Stimulated activated CD4-positive, alpha-beta T cell treated with anti-CD3 and anti-CD28 coated beads, Interleukin-2, amount 100 ng/mL, for 4 hours (primary cell): ENCODE results near the gene DIAPH2.
"Not testable (repeated sequence)": the region's sequence is repeated elsewhere in the genome, so short reads cannot be mapped to it uniquely, and the experiment has no call there.

Experiments used
- DNase-seq: peaks from one replicate; pipeline ENCODE4 v3.0.0-alpha.2; 2020; ENCODE audit warnings: low read depth

DIAPH2 gene

DNA sequence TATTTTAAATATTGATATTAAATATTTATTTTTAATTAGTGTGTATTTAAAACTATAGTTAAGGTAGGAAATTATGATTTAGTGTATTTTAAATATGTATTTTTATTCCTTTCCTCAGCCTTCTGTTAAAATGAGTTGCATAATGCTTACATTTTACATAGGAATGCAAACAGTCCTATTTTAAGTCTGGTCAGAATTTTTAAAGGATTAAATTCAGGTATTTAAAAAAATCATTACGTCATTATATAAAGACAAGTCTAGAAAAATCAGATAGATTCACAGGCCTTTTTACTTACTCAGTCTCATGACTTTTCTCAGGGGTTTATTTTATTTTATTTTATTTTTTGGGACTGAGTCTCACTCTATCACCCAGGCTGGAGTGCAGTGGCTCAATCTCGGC lies 148.7 kb downstream of the DIAPH2 start:
- no peak for DNase-seq

DNA sequence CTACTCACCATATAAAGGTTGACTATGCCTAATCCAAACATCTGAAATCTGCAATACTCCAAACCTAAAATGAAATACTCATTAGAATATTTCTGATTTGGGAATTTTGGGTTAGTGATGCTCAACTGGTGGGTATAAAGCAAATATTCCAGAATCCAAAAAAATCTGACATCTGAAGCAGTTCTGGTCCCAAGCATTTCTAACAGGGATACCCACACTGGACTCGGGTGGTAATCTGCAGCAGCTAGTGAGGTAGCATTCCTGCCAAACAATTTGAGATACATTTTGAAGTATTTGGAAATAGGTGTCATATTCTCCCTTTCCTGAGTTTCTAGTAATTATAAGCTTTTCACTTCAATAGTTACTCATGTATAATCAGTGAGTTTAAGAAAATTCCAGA lies 149.5 kb downstream of the DIAPH2 start:
- no peak for DNase-seq

DNA sequence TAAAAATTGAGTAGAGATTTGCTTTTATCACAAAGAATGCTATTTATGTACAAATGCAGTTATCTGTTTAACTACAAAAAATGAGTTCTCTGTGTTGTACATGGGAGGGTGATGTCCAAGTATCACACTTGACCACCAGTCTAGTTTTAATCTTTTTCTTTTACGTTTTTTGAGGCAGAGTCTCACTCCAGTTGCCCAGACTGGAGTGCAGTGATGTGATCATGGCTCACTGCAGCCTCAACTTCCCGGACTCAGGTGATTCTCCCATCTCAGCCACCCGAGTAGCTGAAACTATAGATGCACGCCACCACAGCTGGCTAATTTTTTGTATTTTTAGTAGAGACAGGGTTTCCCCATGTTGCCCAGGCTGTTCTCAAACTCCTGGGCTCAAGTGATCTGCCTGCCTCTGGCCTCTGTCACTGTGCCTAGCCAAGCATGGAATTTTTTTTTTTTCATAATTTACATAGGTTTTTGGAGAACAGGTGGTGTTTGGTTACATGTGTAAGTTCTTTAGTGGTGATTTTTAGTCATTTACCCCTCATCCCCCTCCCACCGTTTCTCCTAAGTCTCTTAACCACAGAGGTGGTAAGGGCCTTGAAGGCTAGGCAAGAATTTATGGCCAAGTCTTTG lies 151.1 kb downstream of the DIAPH2 start:
- no peak for DNase-seq

DNA sequence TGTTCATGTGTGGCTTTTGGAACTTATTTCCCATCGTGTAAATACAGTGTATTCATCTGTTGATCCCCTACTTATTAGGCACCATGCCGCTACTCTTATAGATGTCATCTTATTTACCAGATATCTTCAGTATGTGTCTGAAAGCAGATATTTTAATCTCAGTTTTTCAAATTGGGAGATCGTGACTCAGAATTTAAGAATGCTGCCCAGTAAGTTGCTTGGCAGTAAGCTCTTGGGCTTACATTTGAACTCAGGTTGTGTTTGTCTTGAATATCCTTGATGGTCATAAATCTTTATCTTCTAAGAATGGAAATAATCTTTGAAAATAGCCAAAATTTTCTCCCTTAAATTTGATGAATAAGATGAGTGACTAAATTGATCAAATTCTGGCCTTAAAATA lies 153.2 kb downstream of the DIAPH2 start:
- no peak for DNase-seq

DNA sequence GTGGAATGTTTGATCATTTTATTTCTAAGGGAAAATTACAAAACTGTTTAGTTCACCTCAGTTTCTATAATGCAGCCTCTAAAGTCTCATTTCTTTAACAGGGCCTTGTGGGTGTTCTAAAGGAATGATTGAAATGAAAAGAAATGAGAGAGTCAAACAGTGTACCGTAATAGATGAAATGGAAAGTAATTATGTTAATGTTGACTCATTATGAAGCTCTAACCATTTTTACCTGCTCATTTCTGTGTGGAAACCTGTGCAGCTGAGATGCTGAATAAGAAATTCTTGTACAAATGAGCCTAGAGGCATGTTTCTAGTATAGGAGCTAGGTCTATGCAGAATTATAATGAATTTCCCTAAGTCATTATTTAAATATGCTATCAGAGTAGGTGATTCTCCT lies 153.9 kb downstream of the DIAPH2 start:
- DNase-seq = no peak

DNA sequence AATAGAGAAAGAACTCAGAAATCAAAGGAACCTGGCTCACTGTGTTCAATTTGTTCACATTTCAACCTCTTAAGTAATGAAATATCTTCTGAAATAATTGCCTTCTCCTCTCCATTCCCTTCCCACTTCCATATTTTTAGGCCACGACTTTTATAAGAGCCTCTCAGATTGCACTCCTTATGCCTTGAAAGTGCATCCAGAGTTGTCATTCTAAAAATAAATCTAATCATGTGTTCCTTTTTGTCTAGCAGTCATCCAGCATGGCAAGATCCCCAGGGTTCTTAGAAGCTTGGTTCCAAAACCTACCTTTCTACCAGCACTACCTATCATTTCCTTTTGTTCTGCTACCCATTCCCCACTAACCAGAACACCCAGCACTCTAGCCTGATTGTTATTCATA lies 156.7 kb downstream of the DIAPH2 start:
- DNase-seq = no peak

DNA sequence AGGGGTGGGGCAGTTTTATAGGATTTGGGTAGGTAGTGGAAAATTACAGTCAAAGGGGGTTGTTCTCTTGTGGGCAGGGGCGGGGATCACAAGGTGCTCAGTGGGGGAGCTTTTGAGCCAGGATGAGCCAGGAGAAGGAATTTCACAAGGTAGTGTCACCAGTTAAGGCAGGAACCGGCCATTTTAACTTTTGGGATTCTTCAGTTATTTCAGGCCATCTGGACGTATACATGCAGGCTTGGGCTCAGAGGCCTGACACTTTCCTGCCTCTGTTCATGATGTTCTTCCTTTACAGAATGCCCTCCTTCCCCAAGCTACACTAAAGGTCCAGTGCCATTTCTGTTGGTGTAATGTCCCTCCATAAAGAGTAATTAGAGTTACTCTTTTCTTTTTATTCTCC lies 157.2 kb downstream of the DIAPH2 start:
- not testable (repeated sequence) for DNase-seq

DNA sequence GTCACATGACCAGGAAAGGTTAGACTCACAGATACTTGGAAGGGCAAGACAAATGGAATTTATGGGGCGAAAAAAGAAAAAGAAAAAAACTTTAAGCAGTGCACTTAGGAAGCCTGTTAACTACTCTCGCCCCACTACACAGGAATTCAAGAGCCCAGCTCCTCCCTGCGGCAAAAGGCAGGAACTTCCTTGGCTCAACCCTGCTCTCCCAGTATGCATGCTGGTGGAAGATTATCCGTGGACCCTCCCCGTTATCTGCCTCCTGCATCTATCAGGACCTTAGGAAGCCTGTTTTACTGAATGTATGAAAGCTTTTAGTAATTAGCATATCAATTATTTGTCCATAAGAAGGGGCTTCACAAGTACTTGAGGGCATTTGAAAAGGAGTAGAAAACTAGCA lies 158.9 kb downstream of the DIAPH2 start:
- DNase-seq = no peak

DNA sequence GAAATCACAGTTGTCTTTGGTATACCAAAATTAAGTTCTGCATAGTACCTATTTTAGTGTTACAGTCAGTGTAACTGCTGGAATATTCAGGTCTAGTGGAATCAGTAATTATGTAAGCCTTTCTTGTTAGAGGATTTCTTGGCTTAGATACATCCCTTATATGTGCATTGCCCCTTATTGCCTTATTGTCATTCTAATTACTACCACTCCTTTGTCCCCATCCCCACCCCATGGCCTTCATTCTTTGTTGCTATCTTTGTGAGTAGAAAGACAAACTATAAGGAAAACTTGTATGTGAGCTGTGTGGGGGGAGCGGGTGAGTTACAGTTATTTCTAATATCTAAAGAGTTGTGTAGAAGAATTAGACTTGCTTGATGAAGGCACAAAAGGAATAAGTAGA lies 162.2 kb downstream of the DIAPH2 start:
- no peak for DNase-seq

DNA sequence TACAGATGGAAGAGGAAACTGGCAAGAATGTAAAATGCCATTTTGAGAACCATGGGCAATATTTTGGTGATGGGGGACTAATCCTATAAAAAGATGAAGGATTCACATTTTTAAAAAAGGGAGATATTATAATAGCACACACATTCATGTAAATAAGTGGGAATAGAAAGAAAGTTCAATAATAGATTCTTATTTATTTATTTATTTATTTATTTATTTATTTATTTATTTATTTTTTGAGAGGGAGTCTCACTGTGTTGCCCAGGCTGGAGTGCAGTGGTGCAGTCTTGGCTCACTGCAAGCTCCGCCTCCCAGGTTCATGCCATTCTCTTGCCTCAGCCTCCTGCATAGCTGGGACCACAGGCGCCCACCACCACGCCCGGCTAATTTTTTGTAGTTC lies 174.8 kb downstream of the DIAPH2 start:
- DNase-seq = not testable (repeated sequence)

DNA sequence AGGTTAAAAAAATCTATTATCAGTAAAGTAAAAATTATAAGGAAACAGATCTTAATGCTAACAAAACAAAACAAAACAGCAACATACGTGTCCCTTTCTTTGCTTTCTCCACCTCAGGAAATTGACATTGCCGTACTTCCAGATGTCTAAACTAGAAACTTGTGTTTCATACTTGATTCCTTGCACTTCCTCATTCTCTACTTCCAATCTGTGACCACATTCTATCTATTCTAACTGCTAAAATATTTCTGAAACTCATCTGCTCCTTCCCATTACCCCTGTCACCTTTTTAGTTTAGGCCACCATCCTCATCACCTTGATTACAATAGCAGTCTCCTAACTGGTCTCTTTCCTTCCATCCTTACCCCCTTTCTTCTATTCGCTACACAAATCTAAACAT lies 176.6 kb downstream of the DIAPH2 start:
- DNase-seq = no peak

DNA sequence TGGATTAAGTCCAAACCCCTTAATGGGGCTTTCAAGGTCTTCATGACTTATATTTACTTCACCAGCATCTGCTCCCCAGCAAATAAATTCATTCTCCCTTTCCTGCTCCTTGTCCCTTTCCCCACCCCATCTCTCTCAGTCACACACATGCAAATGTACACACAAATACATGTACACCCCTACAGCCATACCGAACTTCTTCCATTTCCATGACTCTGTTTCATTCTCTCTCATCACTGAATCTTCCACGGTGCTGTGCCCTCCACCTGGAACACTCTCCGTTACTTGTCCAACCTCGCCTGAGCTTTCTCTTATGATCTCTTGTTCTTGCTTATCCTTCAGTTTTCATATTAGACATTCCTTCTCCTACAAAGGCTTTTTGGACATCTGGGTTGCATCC lies 177.0 kb downstream of the DIAPH2 start:
- no peak for DNase-seq

DNA sequence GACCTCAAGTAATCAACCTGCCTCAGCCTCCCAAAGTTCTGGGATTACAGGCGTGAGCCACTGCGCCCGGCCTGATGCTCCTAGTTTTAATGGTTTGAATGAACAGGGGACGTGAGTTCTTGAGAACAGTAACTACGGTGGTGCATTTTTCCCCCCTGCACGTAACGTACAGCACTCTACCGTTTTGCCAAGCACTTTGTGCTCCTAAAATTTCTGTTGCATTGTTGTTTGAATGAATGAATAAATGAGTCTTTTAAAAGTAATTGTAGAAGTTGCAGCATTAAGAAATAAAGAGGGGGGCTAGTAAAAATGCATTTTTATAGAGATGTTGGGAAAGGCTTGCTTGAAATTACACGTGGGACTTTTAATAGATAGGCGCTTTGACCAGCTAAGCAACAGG lies 199.0 kb downstream of the DIAPH2 start, which contains the start of gene RPA4:
Gene RPA4 (plus strand): TSS at position 301 of the 400 bp plus-strand sequence. CDS start 403 bp downstream, outside the sequence.
- no peak for DNase-seq

DNA sequence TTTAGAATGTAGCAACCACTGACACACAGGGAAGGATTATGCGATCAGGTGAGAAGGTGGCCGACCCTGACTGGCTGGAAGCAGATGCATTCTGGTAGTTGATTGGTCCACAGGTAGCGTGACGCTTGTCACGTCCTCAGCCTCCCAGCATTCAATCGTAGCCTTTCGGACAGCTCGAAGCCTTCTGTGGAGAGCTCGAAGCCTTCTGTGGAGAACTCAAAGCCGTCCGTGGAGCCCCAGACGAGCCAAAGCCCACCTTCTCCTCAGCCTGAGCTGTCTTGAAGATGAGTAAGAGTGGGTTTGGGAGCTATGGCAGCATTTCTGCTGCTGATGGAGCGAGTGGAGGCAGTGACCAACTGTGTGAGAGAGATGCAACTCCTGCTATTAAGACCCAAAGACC lies 199.4 kb downstream of the DIAPH2 start:
- no peak for DNase-seq

DNA sequence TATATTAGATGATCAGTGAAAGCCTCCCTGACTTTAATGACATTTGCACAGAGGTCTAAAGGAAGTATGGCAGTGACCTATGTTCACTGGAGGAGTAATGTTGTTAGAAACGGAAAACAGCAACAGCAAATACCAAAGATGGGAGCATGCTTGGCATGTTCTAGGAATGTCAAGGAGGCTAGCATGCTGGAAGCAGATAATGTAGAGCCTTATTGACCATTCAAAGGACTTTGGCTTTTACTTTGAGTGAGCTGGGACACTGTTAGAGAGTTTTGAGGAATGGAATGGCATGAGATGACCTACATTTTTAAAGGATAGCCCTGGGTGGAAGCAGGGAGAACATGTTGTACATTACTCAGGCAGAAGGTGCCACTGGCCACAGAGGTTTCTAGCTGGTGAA lies 205.1 kb downstream of the DIAPH2 start:
- no peak for DNase-seq

DNA sequence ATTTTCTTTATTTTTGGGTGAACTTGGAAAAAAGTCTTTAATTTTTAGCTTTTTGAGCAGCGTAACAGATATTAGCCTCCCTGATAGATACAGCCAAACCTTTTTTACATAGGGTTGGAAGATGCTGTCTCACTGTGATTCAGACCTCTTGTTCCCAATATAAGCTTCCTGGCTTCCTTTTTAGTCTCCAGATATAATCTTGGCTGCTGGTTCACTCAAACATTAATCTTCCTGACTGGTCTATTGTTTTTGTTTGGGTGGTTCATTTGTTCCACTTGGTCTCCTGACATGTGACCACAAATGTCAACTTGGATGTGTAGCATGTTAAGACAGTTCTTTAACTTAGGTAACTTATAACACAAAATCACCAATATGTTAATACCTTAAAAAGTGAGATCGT lies 222.1 kb downstream of the DIAPH2 start:
- no peak for DNase-seq

DNA sequence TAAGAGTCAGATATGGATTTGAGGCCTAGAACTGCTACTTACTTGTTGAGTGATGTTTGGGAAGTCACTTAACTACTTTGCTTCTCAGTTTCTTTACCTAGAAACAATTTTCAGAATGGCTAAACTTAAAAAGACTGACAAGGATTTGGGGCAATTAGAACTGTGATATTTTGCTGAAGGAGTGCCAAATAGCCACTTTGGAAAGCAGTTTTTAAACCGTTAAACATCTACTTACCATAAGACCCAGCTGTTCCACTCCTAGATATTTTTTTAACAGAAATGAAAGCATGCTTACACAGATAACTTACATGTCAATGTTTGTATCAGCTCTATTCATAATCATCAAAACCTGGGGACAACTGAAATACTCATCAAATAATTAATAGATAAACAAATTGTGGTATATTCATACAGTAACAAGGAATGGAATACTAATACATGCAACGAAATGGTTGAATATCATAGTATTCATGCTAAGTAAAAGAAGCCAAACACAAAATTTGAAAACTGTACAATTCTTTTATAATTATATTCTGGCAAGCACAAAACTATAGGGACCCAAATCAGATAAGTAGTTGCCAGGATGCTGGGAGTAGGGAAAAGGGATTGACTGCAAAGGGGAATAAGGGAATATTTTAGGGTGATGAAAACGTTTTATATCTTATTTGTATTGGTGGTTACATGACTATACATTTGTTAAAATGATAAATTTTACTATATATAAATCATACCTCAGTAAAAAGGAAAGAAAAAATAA lies 223.1 kb downstream of the DIAPH2 start:
- DNase-seq = no peak

DNA sequence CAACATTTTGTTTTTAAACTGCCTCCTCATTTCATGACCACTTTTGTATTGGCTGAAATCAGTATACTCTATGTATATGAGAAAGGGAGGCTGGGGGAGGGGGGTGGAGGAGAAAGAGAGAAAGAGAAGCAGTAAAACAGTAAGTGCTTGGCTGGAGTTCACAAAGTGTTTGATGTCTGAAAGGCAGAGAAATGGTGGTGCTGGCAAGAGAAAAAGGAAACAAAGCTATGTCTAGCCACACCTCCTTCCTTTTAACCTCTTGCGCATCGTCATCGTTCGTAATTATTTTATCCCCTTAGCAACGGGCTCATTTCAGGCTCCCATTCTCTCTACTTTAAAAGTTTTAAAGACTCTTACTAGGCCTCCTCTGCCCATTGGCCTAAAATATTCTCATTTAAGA lies 224.6 kb downstream of the DIAPH2 start:
- no peak for DNase-seq

DNA sequence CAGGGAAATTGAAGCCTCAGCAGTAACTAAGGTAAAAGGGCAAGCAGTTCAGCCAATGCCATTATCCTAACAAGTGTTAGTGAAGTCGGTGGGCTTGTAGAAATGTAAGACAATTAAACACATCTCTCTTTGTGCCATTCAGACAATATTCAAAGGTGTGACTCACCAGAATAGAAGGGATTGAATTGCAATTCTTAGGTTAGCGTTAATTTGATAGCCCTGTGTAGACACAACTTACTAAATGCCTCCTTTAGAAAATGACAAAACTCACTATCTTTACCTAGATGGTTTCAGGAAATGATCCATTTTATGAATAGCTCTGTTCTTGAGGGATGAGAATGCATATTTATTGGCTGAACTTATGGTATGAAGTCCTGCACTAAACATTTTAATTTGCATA lies 234.2 kb downstream of the DIAPH2 start:
- DNase-seq = no peak

DNA sequence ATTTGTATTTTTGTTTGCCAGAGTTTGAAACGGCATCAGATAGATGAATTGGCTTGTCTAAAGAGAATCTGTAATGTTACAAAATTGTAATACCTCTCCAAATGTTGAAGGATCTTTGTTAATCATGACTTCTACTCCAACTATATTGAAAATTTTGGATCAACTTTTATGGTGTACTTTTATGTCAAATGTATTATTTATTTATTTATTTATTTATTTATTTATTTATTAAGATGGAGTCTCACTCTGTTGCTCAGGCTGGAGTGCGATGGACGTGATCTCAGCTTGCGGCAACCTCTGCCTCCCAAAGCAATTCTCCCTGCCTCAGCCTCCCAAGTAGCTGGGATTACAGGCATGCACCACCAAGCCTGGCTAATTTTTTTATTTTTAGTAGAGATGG lies 235.0 kb downstream of the DIAPH2 start:
- DNase-seq = no peak

DNA sequence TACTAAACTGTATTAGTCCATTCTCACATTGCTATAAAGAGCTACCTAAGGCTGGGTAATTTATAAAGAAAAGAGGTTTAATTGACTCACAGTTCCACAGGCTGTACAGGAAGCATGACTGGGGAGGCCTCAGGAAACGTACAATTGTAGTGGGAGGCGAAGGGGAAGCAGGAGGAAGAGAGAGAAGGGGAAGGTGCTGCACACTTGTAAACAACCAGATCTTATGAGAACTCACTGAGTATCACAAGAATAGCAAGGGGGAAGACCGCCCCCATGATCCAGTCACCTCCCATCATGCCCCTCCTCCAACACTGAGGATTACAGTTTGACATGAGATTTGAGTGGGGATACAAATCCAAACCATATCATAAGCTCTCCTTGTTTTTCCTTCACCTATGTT lies 239.9 kb downstream of the DIAPH2 start:
- no peak for DNase-seq

DNA sequence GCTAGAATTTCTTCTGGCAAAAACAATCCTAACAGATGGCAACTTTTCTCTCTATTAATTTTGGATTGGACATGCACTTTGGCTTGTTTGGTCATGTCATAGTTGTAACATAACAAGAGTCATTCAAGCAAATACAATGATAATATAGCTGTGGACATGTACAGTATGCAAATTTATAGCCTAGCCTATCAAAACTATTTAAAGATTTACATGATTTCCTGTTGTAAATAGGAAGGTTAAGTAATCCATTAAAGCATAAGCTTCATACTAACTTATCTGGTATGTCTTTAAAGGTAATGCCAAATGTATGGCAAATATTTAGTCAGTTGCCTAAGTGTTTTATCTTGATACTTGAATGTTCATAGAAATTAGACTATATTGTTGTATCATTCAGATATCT lies 244.4 kb downstream of the DIAPH2 start:
- no peak for DNase-seq

DNA sequence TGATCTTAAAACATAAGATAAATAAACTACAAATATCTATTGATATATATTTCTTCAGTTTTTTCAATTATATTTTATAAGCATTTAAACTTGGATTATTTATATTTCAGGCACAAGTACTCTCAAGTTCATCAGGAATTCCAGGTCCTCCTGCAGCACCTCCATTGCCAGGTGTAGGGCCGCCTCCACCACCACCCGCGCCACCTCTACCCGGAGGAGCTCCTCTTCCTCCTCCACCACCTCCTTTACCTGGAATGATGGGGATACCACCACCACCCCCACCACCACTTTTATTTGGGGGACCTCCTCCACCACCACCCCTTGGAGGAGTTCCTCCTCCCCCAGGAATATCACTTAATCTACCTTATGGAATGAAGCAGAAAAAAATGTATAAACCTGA lies 273.1 kb downstream of the DIAPH2 start:
- DNase-seq = no peak

DNA sequence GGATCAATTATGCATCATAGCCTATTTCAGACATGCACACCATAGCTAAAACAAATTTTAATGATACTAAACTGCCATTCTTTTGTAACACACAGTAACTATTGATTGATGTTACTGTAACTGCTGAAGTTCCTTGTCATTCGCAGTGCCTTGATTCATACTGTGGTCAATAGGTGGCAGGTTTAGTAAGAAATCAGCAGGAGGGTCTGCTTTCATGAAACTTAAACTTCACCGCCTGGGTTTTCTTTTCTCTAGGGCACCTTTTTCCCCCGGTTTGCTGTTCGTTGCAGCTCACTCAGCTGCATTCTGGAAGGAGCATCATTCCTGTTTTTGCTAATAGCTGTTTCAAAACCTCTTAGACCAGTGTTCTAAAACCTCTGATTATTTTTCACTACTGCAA lies 287.2 kb downstream of the DIAPH2 start:
- DNase-seq = no peak
